IPS-NIHi11 (cell line): ENCODE results near the gene AKR1A1.
"Not testable (repeated sequence)": the region's sequence is repeated elsewhere in the genome, so short reads cannot be mapped to it uniquely, and the experiment has no call there.

Experiments used
- DNase-seq: peaks from one replicate; pipeline ENCODE4 v3.0.0; 2012; ENCODE audit warnings: mixed read lengths, low spot score

Gene AKR1A1

DNA sequence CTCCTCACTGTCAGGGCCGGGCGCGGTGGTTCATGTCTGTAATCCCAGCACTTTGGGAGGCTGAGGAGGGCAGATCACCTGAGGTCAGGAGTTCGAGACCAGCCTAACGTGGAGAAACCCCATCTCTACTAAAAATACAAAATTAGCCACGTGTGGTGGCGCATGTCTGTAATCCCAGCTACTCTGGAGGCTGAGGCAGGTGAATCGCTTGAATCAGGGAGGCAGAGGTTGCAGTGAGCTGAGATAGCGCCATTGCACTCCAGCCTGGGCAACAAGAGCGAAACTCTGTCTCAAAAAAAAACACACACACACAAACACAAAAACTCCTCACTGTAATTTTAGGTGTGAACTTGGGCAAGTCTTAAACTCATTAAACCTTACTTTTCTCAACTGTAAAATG is 26.7 kb upstream of the AKR1A1 start:
- not testable (repeated sequence) for DNase-seq

- DNase-seq = no peak
Measured at GRCh38 chr1:45526135-45526644, 24.4 kb upstream of the AKR1A1 start.

DNA sequence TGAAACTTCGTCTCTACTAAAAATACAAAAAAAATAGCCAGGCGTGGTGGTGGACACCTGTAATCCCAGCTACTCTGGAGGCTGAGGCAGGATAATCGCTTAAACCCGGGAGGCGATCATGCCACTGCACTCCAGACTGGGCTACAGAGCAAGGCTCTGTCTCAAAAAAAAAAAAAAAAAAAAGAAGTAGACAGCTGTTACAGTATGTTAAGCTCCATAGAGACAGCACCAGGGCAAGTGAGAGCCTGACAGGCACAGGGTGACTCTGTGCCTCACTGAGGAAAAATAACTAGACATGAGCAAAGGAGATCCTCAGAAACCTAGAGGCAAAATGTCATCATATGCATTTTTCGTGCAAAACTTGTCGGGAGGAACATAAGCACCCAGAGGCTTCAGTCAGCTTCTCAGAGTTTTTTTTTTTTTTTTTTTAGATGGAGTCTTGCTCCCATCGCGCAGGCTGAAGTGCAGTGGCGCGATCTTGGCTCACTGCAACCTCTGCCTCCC is 19.9 kb upstream of the AKR1A1 start:
- DNase-seq = no peak

GRCh38 chr1:45531873-45532272 is 18.8 kb upstream of the AKR1A1 start:
- DNase-seq = no peak

DNA sequence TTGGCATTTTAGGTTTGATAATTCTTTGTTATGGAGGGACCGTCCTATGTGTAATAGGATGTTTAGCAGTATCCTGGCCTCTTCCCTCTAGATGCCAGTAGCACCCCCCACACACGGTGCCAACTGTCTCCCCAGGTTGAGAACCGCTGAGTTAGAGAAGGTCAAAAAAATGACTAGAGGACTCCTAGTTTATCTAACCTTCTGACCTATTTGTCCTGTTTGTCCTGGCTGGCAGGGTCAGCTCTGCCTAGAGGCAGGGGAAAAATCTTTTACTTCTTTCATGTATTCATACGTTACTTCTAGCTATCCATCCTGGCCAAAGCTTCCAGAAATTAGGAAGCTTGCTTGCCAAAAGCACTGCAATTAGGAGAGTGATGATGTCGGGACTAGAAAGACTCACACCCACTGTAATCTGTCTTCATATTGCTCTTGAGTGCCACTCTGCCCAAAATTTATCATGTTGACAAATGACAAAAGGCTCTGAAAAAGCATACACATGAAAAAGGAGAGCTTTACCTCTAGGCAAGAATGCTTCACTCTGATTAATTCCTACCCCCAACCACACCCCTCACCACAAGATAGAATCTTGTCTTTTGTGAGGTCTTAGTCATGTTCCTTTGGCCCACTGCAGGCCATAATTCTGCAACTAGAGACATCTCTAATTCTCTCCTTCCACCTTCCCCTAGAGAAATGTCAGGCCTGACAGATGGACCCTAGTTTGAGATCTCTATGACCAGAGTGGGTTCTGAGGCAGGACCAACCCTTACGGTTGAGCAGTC is 14.4 kb upstream of the AKR1A1 start:
- no peak for DNase-seq

DNA sequence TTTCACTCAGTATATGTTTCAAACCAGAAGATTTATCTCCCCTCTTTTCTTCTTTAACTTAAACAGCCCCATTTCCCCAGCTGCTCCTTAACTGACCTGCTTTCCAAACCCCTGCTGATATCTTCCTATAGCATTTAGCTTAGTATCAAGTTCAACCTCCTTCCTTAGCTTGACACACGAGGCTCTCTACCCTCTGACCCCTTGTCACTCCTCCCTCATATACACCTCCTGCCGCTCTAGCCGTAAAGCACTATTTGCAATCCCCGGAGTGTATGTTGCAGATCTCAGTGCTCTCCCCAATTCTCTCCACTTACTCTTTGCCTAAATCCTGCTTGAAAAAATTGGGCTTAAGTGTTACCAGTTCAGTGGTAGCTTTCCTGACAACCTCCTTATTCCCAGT is 13.7 kb upstream of the AKR1A1 start:
- DNase-seq = no peak

GRCh38 chr1:45541193-45541592 is 9.4 kb upstream of the AKR1A1 start:
- DNase-seq = no peak

DNA sequence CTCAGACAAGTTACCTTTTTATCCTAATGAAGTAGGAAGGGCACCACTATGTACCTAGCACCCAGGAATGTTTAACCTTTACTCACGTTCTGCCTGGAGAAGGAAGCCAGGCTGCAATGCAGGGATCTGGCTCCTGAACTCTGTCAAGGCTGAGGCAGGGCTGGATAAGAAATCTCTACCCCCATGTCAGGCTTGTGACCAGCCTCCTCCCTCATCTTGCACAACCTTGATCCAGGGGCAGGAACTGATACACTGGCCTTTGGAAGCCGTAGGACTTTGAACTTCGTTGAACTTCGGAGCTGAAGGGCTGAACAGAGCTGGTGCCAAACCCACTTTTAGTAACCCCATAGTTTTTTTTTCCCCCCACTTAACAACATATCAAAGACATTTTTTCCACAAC is 8.0 kb upstream of the AKR1A1 start:
- DNase-seq = no peak

GRCh38 chr1:45543581-45544417 is 6.8 kb upstream of the AKR1A1 start:
- DNase-seq = no peak

DNA sequence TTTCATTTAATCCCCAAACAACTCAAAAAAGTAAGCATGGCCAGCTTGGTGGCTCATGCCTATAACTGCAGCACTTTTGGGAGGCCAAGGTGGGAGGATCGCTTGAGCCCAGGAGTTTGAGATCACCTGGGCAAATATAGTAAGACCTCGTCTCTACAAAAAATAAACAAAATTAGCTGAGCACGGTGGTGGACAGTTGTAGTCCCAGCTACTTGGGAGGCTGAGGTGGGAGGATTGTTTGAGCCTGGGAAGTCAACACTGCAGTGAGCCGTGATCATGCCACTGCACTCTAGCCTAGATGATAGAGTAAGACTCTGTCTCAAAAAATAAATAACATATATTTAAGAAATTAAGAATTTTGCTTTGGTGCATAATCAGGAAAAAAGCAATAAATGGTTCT is 6.1 kb upstream of the AKR1A1 start:
- no peak for DNase-seq

GRCh38 chr1:45545019-45545493 is 5.6 kb upstream of the AKR1A1 start:
- DNase-seq = no peak

GRCh38 chr1:45545553-45546310 is 4.9 kb upstream of the AKR1A1 start:
- DNase-seq = no peak

GRCh38 chr1:45551684-45552083 is 1.1 kb downstream of the AKR1A1 start:
- DNase-seq = no peak

DNA sequence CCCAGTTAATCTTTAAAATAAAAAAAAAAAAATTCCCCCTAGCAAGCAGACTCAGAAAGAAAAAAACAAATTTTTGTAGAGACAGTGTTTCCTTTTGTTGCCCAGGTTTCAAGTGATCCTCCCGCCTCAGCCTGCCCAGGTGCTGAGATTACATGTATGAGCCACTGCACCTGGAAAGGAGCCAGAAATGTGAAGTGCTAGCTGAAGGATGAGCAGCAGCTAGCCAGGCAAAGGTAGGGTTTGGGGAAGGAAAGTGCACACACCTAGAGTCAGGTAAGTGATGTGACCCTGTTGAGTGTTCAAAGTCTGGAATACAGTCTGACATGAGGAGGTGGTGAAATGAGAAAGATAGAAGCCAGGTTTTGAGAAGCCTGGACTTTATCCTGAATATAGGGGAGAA is 1.7 kb downstream of the AKR1A1 start:
- DNase-seq = no peak

GRCh38 chr1:45554198-45554597 is 3.6 kb downstream of the AKR1A1 start:
- no peak for DNase-seq

DNA sequence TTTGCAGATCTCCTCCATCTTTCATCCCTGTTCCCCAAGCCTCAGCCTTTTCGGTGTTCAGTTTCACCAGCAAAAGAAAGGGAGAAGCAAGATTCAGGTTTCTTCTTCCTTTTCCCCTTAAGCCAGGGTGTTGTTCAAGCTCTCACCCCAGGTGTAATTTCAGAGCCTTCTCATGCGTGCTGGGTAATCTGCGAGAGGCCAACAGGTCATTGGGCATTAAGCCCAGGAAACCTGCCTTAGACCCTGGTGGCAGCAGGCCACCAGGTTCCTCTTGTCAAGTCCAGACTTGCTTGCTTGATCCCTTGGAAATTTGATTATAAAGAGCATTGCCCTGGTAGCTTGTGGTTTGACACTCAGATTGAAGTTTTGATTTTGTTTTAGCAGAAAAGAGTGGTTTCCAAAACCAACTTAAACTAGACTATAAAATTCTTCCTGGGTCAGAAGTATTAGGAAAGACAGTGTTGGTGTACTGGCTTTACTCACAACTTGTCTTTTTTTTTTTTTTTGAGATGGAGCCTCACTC is 6.9 kb downstream of the AKR1A1 start:
- no peak for DNase-seq

DNA sequence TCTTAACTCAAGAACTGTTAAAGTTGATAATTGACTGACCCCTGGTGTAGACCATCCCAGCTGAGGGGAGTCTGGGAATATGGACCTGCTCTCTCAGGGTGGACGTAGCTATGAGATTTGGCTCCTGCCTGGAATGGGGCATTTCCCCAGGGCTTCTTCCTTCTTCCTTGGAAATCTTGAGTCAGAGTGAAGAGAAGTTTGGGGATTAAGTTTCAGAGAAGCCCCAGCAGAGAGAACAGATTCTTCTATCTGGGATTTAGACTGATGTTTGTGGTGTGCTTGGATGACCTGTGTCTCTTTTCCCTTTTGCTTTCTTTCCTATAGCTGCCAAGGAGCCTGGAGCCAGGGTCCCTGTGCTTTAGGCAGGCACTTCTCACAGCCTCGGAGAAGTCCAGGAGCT is 13.2 kb downstream of the AKR1A1 start:
- no peak for DNase-seq

DNA sequence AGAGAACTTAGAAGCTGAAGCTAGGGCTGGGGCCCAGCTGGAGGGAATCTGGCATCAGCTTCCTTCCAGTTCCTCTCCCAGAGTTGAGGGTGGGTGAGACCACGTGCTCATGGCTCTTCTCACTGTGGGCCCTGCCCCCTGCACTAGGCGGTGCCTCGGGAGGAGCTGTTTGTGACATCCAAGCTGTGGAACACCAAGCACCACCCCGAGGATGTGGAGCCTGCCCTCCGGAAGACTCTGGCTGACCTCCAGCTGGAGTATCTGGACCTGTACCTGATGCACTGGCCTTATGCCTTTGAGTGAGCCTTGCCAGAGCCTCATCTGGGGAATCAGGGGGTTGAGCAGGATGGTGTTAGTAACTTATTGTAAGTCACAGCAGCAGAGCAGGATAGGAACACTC is 16.1 kb downstream of the AKR1A1 start:
- DNase-seq = no peak

DNA sequence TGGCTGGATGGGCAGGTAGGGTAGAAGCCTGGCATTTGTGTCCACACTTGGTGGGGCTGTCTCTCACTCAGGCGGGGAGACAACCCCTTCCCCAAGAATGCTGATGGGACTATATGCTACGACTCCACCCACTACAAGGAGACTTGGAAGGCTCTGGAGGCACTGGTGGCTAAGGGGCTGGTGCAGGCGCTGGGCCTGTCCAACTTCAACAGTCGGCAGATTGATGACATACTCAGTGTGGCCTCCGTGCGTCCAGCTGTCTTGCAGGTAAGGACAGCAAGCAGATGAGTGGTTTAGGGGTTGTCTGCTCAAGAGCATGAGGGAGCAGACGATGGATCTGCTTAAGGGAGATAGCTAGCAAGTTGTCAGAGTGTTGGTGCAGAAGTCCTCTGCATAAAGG is 17.3 kb downstream of the AKR1A1 start:
- no peak for DNase-seq

- no peak for DNase-seq
Measured at GRCh38 chr1:45568421-45568820, 17.8 kb downstream of the AKR1A1 start.

GRCh38 chr1:45569571-45569961 is 18.9 kb downstream of the AKR1A1 start:
- no peak for DNase-seq
